HG02610 (cell line): Measurements from ENCODE around the gene KCNIP4.

ENCODE experiments used
- ATAC-seq: cut with Tn5 transposase; IDR thresholded peaks from one replicate; pipeline ENCODE4 v1.9.1; 2021; ENCODE audit warnings: mild to moderate bottlenecking, moderate library complexity; ENCODE audit not compliant: unreplicated experiment

The KCNIP4 gene

DNA sequence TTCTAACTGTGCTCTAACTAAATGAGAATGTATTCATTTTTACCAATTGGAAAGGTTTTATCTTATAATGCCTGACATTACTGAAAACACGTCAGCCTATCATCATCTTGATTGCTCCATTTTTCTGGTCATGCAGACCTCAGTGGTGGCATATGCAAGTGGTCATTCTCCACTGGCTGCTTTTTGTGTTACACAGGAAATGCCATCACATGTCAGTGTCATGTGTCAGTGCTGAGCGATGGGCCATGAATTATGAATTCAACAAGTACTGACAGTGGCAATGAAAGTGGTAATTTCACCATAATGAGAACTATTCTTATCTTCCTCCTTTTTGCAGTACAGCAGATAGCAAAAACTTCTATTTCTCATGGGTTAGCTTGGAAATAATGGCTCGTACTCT, 1057.8 kb downstream of the KCNIP4 start:
- ATAC-seq, result no peak

DNA sequence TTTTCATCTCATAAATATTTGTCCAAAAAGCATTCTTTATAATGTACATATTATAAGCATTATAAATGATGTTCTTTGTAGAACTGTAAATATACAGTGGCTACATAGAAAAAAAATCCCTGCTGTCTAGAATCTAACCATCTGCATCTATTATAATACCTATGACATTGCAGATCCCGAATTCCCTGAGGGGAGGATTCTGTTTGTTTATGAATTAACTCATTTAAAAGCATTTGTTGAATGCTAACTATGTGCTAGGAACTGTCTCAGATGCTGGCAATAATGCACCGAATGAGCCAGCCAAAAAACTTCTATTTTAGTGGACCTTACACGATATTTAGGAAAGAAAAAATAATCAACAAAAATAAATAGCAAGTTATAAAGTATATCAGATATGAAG, 1058.7 kb downstream of the KCNIP4 start:
- no peak for ATAC-seq

DNA sequence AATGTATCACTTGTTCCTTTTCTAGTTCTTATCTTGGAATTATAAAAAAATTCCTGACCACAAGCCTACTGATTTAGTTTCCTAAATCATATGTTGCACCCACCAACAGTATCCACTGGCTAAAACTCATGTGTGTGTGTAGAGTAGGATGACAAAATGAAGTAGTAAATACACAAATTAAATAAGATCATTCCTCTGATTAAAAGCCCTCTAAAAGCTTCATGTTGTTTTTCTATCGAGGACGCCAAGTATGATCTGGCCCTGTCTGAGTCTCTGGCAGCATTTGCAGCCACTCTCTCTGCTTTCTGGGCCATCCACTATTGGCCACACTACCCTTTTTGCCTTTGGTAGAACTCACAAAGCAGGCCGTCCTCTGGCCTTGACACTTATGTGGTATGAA, 1064.9 kb downstream of the KCNIP4 start:
- ATAC-seq, result no peak

DNA sequence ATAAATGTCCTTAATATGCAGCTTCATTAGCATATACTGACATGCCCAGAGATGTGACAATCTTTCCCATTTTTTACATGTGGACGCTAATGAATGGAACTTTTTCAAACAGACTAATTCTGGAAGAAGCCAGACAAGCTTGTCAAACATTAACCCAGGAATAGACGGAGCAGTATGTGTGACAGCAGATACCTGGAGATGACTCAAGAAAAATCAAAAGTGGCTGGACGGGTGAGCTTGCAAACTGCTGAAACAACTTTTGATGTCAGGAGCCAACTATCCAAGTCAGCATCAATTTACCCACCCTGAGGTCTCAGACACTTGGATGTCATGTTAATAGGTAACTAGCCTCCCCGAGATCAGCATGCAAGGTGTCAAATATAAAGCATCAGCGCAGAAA, 1065.3 kb downstream of the KCNIP4 start:
- no peak for ATAC-seq

DNA sequence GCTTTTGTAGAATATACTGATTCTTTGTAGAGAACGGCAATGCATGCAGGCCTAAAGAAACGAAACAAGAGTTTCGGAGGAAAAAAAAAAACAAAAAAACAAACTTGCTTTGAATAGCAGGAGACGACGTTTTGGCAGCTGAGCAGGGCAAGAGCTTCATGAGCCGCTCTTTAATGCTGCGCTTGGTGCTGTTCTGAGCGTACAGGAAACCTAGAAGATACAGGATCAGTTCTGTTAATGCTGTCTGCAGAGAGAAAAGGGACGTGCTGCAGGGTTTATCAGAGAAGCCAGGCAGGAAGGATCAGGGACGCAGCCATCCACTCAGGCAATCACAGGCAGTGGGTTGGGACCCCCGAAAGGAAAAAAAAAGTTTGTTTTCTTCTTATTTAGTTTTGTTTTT, 1066.1 kb downstream of the KCNIP4 start:
- ATAC-seq, result no peak

DNA sequence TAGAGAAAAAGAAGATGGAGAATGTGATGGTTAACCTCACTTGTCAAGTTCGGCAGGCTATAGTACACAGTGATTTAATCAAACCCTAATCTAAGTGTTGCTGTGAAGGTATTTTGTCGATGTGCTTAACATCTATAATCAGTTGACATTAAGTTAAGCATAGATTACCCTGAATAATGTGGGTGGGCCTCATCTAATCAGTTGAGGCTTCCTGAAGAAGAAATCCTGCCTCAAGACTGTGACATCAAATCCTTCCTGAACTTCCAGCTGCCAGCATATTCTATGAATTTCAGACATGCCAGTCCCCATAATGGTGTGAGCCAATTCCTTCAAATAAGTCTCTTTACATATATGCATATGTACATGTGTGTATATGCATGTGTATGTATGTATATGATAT, 1066.9 kb downstream of the KCNIP4 start:
- ATAC-seq, result no peak

DNA sequence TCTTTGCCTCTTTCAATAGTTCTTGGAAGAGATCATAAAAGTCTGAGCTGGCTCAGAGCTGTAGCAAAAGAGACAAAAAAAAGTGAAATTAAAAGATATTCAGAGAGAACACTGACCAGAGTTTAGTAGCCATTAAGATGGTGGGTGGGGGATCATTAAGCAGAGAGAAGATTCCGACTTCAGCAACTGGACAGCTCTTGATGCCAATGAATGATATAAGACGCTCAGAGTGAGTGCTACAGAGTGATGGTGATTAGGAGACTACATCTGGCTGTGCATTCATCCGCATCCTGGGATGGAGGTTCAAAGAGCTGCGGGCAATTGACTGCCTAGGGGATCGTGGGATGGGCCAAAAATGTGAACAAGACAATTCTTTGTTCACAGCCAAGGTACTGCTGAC, 1069.8 kb downstream of the KCNIP4 start:
- no peak for ATAC-seq

DNA sequence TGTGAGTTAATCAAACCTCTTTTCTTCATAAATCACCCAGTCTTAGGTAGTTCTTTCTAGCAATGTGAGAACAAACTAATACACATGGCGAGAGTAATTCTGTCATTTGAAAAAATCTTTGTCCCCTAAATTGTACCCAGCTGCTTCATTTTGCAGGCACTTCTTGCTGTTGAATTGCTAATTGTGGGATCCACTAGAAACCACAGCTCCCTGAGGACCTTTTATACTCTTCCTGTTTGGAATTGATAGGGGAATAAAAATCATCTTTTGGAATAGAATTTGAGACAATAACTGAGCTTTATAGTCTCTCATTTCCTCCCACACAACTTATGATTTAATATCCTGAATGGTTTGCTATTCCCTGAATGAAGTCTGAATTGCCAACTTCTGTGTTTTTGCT, 1078.1 kb downstream of the KCNIP4 start:
- ATAC-seq, result no peak

DNA sequence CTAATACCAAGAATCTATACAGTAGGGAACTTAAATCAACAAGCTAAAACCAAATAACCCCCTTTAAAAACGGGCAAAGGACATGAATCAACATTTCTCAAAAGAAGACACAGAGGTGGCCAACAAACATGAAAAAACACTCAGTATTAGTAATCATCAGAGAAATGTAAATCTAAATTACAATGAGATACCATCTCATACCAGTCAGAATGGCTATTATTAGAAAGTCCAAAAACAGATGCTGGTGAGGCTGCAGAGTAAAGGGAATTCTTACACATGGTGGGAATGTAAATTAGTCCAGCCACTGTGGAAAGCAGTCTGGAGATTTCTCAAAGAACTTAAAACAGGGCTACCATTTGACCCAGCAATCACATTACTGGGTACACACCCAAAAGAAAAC, 1080.5 kb downstream of the KCNIP4 start:
- no peak for ATAC-seq

DNA sequence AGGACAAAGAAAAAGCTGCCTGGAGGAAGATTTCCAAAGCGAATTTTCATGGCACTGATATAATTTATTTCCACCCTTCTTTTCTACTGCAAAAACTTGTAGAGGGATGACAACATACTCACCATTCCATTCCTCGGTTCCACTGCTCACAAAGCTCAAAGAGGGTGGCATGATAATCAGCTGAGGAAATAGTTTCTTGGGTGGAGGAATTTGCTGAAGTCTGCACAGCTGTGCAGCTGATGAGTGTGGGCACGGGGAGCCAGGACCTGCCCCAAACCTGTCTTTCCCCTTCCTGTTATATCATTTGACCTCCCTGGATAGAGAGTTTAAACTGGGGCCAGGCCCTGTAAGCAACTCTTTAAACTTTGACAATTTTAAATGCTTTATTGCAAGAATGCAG, 1087.7 kb downstream of the KCNIP4 start:
- no peak for ATAC-seq

DNA sequence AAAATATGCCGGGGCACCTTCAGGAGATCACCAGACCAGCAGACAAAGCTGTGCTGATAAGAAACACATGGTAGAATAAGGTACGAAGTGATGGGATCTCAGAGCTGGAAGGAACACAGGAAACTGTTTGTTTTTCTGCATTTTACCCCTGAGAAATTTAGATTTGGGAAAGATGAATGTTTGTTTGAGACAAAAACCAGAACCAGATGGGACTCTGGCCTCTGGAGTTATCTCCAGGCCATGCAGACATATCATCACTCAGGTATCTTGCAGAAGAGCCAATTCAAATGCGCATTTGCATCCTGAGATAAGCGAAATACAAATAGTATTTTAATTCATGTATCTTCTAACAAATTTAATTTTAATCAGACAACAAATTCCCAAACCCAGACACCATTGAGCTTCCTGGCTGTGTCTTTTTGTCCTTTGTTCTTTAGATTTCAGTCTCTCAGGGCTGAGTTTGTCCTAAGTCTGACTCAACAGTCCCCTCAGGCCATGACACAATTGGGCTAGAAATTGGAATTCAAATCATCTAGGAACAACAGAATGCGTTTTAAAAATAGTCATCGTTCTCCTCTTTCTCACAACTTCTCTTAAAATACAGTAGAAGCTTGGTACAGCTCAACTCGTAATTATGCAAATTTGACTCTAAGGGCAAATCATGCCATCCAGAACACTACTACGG, 1089.3 kb downstream of the KCNIP4 start:
- no peak for ATAC-seq

DNA sequence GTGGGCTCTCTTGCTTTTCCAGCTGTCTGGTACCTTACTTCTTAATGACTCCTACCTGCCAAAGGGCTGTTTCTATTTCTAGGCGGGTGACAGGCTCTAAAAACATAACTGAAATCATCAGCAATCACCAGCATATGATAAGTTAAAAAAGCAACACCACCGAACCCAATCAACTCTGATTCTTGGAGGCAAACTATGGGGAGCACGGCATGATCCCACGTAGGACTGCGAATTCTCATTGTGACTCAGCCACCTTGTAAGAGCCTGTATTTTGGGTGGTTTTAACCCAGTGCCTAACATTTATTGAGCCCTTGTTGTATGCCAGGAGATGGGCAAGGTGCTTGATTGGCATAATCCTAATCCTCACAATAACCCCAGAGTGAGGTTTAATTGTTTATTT, 1091.5 kb downstream of the KCNIP4 start:
- no peak for ATAC-seq

DNA sequence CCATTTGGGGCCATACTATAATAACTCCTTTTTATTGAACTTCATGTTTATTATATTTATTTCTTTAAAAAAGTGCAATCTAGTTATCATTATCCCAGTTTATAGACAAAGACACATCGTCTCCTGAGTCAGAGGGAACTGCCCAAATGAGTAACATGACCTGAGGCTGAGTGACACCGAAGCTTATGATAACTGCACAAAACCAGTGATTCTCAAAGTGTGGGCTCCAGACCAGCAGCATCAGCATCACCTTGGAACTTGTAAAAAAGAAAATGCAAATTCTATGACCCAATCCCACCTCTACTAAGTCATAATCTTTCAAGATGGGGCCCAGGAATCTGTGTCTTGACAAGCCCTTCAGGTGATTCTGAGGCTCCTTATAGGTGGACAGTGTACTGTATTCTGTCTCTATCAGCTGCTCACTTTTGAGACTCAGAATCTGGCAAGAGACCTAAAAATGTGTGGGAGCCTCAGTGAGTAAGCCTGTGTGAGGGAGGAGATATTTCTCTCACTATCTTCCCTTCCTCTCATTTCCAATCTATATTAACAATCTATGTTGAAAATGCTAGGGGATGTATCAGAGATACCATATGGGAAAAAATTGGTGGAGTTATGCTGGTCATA, 1101.3 kb downstream of the KCNIP4 start:
- ATAC-seq, result no peak

DNA sequence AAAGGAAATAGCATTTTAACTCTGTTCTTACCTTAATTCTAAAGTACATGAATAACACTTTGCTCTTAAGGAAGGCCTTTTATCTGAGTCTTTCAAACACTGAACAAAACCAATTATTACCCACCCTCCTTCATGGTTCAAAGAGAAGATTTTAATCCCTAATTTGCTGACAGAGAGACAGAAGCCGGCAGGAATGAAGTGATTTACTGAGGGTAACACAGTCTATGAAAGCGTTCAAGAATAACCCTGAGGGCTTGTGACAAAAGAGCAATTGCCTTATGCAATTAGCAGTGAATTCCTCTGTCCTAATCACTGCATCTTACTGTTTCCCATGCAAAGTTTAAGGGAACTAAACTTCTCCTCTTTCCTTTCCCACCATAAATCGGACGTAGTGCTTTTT, 1104.3 kb downstream of the KCNIP4 start:
- no peak for ATAC-seq

DNA sequence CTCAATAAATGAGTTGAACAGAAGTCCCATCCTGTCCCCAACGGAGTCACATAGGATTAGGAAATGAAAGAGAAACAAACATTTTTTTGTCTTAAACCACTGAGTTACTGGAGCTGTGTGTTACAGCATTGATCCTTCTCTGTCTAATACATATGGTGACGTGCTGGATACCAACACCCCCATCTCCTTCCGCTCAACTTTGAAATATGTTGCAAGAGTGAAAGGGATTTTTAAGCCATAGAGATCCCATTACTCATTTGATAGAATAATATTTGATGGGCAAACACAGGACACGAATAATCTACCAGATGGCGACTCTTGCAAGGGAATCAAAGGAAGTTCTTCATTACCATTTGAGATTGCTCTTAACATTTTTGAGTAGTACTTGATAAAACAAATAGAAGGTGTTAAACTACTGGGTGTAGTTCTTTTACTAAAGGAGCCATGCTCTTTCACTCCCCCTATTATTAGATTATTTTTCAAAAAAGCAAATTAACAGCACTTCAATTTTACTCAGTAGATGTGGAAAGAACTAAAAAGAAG, 1107.9 kb downstream of the KCNIP4 start:
- no peak for ATAC-seq

DNA sequence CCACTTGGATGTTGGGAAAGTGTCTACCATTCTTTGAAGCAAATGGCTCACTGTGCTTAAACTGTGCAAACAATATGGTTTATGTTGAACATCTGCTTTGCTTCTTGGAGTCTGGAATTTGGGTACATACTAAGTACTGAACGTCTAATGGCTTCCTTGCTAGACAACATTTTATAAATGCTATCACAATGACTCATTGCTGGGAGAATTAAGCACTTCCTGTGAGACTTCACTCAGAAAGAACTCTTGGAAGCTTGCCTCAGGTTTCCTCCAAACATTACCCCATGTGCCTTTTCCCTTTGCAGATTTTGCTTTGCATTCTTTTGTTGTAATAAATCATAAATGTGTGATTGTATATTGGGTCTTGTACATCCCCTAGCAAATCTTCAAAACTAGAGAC, 1108.6 kb downstream of the KCNIP4 start:
- no peak for ATAC-seq

DNA sequence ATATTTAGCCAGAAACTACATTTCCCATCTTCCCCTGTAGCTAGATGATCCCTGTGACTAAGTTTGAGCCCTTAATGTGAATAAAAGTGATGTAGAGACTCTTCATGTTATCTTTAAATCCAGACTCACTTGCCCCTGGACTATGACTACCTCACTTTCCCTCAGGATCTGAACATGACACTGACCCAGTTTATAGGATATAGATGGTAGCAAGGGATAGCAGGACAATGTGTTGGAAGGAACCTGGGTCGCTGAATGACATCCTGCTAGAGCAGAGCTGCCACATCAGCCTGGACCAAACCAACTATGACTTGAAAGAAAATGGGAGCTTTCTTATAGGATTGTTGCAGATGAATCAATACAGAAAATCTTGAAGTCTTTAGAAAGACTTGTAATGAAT, 1110.1 kb downstream of the KCNIP4 start:
- no peak for ATAC-seq

DNA sequence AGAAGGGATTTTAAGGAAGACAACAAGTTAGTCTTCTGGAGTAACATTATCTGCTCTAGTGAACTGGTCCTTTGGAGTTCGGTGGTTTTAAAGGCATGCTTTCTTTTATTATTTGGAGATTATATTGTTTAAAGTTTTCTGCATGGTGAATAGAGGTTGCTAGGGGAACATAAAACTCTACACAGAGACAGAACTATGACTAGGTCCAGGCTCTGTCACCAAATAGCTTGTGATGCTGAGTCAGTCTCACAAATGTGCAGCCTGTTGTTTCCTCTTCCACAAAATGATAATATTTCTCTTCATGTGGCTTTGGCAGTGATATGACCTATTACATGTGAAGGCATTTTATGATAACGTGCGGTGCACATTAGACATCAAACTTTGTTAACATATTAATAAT, 1115.7 kb downstream of the KCNIP4 start:
- ATAC-seq, result no peak

DNA sequence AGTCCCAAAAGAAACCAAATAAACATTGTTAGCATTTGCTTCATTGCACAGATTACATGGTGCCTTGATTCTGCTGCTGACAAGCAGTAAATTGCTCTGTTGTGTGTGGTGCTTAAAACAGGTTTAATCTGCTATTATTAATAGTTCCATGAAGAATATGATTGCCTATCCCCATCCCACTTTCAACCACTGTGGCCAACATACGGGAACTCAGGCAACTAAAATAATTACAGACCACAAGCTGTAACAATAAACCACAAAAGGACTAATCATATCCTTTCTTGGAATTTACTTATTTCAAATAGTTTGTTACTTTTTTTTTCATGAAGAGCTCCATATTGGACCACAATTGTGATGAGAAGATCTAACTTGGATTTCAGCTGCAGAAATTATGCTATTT, 1116.8 kb downstream of the KCNIP4 start:
- ATAC-seq, result no peak

DNA sequence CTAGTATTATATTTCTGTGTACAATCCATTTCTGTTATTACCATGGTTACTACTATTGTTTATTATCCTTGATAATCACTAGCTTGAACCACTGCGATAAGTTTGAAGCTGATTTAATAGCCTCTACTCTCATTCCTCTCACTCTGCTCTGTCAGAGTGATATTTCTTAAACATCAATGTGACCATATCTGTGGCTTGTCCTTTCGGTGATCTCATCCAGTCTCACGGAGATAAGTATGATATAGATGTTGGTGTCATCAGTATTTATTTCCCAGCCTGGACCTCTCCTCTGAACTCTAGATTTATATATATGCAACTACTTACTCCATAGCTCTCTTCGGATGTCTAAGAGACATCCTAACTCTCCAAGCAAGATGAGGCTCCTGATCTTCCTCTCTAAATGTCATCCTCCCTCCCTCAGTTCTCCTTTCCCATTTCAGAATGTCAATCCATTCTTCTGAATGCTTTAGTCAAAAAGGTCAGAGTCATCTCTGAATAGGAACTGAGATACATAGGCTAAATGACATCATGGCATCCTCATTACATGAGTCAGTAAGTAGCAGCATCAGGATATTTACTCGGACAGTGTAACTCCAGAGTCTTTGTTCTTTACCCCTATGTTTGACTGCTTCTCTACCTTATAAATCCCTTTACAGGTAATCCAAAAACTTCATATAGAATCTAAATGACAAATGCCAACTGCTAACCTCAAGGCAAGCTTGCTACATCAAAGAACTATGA, 1118.8 kb downstream of the KCNIP4 start:
- no peak for ATAC-seq

DNA sequence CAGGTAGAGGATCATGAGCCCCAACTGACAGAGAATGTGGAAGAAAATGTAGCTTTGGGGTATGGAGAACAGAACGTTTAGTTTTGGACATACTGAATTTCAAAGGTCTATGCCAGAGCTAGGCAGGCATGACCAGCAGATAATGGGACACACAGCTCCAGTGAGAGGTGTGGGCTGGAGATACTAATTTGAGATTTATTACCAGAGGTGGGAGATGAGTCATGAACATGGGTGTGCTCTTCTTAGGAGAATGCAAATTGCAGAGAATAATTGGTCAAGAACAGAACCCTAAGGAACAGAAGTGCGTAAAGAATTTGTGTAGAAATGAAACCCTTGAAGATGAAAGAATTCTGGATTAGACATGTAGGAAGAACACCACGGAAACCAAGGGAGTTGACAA, 1123.1 kb downstream of the KCNIP4 start:
- no peak for ATAC-seq

DNA sequence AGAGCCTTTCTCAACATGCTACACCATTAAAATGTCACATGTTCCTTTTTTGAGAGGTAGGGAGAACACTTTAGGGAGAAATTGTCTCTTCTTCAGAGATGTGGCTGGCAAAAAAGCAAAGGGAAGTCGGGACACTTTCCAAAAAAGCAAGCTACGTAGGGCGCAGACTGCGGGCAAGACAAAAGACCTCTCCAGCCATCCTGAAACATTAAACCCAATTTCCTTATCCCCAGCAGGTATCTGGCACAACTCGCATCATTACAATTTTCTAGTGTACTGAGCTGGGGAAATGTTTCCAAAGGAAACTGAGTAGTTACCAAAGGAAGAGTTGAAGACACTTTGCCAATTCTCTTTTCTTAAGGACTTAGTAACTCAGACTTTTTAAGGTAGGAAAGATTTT, 1132.3 kb downstream of the KCNIP4 start:
- no peak for ATAC-seq
